PFSK-1 (cell line): Measurements from ENCODE around the gene INPP4A.

Source experiments
- FOXP2 ChIP-seq: optimal IDR thresholded peaks from 2 replicates; pipeline ENCODE3; 2011; ENCODE audit warnings: borderline replicate concordance, control low read depth, inconsistent platforms; ENCODE audit not compliant: insufficient read depth; ENCODE audit errors: extremely low read length, extremely low read depth
- POLR2AphosphoS5 ChIP-seq: IDR thresholded peaks from 2 replicates; pipeline ENCODE4 v1.6.1; 2012; ENCODE audit warnings: low read depth, mild to moderate bottlenecking, control low read depth, low read length, moderate library complexity
- SIN3A ChIP-seq: IDR thresholded peaks from 2 replicates; pipeline ENCODE4 v1.6.1; 2012; ENCODE audit warnings: mild to moderate bottlenecking, low read length, moderate library complexity, borderline replicate concordance; ENCODE audit not compliant: insufficient read depth
- TAF1 ChIP-seq: IDR thresholded peaks from 2 replicates; pipeline ENCODE4 v1.6.1; 2012; ENCODE audit warnings: low read length, control low read depth, borderline replicate concordance; ENCODE audit not compliant: insufficient read depth
- TF ChIP-seq, protein P1 (sequence below), 2 experiments: IDR thresholded peaks; 2 replicates each; pipeline versions ENCODE4 v1.6.1 to v1.8.0; 2011 to 2012; ENCODE audit warnings: low read depth in 2 of 2, low read length in 2 of 2, control low read depth in 1 of 2, inconsistent platforms in 1 of 2, mild to moderate bottlenecking in 1 of 2, moderate library complexity in 1 of 2; ENCODE audit not compliant: insufficient read depth in 1 of 2

Gene INPP4A

DNA sequence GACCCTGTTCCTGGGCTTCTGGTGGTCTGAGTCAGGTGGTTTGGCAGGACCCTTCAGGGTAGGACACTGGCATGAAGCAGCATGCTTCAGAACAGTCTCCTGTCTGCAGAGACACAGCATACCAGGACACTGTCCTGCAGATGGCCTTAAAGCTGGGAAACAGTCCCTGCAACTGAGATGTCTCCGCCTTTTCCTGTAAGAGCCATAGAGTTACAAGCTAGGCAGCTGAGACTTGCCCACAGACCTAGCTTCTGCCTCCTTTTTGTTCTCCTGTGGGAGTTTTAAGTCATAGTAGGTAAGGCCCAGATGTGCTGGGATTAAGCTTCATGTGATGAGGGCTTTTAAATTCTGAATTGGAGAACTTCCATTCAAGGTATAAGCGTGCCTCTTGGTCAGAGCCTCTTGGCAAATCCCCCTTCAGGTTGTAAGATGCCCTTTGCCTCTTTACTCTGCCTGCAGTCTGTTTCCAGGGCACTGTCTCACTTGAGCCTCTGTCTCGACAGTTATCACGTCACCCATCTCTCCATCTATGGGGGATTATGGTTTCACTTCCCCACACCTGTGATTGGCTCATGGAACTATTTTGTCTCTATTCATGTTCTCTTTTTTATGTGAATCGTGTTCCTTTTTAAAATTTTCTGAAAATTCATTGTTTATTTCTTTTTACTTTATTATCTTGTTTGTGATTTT lies 111.8 kb downstream of the INPP4A start:
- no peak for TF ChIP-seq SIN3A
- TF ChIP-seq TAF1 = no peak
- TF ChIP-seq POLR2AphosphoS5 = no peak
- no peak for TF ChIP-seq FOXP2
- TF ChIP-seq, protein P1, sequence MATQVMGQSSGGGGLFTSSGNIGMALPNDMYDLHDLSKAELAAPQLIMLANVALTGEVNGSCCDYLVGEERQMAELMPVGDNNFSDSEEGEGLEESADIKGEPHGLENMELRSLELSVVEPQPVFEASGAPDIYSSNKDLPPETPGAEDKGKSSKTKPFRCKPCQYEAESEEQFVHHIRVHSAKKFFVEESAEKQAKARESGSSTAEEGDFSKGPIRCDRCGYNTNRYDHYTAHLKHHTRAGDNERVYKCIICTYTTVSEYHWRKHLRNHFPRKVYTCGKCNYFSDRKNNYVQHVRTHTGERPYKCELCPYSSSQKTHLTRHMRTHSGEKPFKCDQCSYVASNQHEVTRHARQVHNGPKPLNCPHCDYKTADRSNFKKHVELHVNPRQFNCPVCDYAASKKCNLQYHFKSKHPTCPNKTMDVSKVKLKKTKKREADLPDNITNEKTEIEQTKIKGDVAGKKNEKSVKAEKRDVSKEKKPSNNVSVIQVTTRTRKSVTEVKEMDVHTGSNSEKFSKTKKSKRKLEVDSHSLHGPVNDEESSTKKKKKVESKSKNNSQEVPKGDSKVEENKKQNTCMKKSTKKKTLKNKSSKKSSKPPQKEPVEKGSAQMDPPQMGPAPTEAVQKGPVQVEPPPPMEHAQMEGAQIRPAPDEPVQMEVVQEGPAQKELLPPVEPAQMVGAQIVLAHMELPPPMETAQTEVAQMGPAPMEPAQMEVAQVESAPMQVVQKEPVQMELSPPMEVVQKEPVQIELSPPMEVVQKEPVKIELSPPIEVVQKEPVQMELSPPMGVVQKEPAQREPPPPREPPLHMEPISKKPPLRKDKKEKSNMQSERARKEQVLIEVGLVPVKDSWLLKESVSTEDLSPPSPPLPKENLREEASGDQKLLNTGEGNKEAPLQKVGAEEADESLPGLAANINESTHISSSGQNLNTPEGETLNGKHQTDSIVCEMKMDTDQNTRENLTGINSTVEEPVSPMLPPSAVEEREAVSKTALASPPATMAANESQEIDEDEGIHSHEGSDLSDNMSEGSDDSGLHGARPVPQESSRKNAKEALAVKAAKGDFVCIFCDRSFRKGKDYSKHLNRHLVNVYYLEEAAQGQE (IDR thresholded peaks at IDR 0.05; ENCODE audit: insufficient read depth in 1 of 2, low read depth in 2 of 2, low read length in 2 of 2) = no peak

- TF ChIP-seq, protein P1 (IDR thresholded peaks at IDR 0.05; ENCODE audit: insufficient read depth in 1 of 2, low read depth in 2 of 2, low read length in 2 of 2) = no peak
- no peak for TF ChIP-seq POLR2AphosphoS5
- TF ChIP-seq SIN3A = no peak
- no peak for TF ChIP-seq TAF1
- TF ChIP-seq FOXP2 = no peak
These were observed 114.3 kb downstream of the INPP4A start for GRCh38 chr2:98558852-98559530.

GRCh38 chr2:98559581-98559980 lies 114.9 kb downstream of the INPP4A start:
- TF ChIP-seq POLR2AphosphoS5 (no peak), FOXP2 (no peak), SIN3A (no peak), TAF1 (no peak)
- TF ChIP-seq, protein P1 (IDR thresholded peaks at IDR 0.05; ENCODE audit: insufficient read depth in 1 of 2, low read depth in 2 of 2, low read length in 2 of 2) = no peak

DNA sequence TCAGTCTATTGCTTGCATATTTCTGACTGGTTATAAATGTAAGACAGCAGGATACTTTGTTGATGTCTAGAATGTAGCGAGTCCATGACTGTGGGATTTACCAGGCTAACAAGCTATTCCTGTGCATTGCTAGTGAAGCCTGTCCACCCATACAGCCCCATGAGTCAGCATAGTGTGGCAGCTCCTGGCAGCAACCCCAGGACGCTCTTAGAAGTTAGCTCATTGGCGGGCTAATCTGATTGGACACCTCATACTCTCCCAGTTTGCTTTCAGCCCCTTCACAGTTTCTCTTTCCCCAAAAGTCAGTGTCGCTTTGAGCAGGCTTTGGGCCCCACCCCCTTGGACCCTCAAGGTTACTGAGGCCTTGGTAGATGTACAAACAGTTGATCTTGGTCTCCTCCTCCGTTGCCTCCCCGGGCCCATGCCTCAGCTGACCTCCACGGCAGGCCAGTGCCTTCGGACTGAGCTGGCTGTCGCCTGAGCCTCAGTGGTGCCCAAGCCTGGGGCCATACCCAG lies 115.7 kb downstream of the INPP4A start:
- TF ChIP-seq FOXP2 (no peak), SIN3A (no peak)
- TF ChIP-seq, protein P1 (IDR thresholded peaks at IDR 0.05; ENCODE audit: insufficient read depth in 1 of 2, low read depth in 2 of 2, low read length in 2 of 2) = no peak
